ENCODE measurements around the gene TLN1.

TLN1 gene

DNA sequence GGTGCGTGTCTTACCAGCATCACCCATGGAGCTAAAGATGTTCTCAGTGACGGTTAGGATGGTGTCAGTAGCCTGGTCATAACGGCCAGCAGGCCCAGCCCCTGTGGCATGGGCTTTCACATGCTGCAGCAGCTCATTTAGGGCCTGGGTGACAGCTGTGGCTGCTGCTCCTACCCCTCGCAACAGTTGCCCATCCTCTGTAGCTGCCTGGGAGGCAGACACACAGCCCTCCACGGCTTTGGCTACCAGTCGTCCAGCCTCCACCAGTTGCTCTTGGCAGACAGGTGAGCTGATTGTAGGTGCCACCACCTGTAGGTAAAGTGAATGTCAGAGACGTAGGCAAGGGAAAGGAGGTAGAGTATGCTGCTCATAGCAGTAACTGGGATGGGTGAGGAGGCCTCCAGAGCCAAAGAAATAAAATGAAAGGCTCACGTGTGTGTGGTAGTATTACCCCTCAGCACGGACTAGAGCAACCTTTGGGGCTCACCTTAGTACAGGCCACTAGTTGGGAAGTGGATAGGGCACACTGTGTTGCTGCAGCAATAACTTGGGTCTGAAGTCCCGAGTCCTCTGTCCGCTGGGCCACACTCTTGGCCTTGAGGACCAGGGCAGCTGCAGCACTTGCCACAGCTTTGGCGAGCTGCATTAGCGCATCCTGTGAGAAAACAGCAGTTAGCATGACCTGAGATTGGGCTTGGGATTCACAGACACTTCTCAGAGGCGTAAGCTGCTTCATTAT is 14.7 kb downstream of the TLN1 start:
- Histone ChIP-seq H3K4me3 (replicated peaks; ENCODE audit: insufficient read depth, low read length) (no peak overlapping the region), H3K27ac (replicated peaks) (no peak overlapping the region)
- TF ChIP-seq POLR2AphosphoS5 (IDR thresholded peaks at IDR 0.05; ENCODE audit: low read depth) (no peak), GABPA (IDR thresholded peaks at IDR 0.05; ENCODE audit: low read depth) (no peak), SPI1 (IDR thresholded peaks at IDR 0.05; ENCODE audit: borderline replicate concordance, low read depth) (no peak)
- TF ChIP-seq, protein P1, sequence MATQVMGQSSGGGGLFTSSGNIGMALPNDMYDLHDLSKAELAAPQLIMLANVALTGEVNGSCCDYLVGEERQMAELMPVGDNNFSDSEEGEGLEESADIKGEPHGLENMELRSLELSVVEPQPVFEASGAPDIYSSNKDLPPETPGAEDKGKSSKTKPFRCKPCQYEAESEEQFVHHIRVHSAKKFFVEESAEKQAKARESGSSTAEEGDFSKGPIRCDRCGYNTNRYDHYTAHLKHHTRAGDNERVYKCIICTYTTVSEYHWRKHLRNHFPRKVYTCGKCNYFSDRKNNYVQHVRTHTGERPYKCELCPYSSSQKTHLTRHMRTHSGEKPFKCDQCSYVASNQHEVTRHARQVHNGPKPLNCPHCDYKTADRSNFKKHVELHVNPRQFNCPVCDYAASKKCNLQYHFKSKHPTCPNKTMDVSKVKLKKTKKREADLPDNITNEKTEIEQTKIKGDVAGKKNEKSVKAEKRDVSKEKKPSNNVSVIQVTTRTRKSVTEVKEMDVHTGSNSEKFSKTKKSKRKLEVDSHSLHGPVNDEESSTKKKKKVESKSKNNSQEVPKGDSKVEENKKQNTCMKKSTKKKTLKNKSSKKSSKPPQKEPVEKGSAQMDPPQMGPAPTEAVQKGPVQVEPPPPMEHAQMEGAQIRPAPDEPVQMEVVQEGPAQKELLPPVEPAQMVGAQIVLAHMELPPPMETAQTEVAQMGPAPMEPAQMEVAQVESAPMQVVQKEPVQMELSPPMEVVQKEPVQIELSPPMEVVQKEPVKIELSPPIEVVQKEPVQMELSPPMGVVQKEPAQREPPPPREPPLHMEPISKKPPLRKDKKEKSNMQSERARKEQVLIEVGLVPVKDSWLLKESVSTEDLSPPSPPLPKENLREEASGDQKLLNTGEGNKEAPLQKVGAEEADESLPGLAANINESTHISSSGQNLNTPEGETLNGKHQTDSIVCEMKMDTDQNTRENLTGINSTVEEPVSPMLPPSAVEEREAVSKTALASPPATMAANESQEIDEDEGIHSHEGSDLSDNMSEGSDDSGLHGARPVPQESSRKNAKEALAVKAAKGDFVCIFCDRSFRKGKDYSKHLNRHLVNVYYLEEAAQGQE (IDR thresholded peaks at IDR 0.05; ENCODE audit: insufficient replicate concordance, low read depth): no peak
- TF ChIP-seq, protein P2, sequence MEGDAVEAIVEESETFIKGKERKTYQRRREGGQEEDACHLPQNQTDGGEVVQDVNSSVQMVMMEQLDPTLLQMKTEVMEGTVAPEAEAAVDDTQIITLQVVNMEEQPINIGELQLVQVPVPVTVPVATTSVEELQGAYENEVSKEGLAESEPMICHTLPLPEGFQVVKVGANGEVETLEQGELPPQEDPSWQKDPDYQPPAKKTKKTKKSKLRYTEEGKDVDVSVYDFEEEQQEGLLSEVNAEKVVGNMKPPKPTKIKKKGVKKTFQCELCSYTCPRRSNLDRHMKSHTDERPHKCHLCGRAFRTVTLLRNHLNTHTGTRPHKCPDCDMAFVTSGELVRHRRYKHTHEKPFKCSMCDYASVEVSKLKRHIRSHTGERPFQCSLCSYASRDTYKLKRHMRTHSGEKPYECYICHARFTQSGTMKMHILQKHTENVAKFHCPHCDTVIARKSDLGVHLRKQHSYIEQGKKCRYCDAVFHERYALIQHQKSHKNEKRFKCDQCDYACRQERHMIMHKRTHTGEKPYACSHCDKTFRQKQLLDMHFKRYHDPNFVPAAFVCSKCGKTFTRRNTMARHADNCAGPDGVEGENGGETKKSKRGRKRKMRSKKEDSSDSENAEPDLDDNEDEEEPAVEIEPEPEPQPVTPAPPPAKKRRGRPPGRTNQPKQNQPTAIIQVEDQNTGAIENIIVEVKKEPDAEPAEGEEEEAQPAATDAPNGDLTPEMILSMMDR (IDR thresholded peaks at IDR 0.05; ENCODE audit: insufficient read depth, low read length): no peak

DNA sequence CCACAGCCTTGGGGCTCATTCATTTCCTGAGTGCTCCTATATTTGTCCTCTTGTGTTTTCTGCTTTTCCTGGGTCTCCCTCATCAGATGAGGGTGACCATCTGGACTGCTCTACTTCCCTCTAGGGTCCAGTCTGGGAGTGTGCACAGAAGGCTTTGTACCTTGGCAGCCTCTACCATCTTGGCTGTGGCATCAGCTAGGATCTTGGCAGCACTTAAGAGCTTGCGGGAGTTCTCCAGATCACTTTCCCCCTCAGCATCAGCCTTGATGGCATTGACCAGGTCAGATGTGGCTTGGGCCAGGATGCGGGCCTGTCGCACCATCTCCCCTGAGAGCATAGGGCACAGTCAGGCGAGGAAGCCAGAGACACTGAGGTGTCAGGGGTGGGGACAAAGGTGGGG is 15.8 kb downstream of the TLN1 start:
- H3K27me3 ChIP-seq (ENCODE audit: insufficient read depth, poor library complexity, severe bottlenecking): no peaks in the 10 kb centered on the region
- no peak overlapping the region for H3K27ac ChIP-seq (replicated peaks)
- DNase-seq (ENCODE audit: low read depth in 1 of 2, low spot score in 1 of 2): no peak

More for the DNA sequence above, 14.7 kb downstream of the TLN1 start:
- H3K27me3 ChIP-seq (ENCODE audit: insufficient read depth, poor library complexity, severe bottlenecking): no peaks in the 10 kb centered on the region
- DNase-seq (ENCODE audit: low read depth in 1 of 2, low spot score in 1 of 2): no peak

DNA sequence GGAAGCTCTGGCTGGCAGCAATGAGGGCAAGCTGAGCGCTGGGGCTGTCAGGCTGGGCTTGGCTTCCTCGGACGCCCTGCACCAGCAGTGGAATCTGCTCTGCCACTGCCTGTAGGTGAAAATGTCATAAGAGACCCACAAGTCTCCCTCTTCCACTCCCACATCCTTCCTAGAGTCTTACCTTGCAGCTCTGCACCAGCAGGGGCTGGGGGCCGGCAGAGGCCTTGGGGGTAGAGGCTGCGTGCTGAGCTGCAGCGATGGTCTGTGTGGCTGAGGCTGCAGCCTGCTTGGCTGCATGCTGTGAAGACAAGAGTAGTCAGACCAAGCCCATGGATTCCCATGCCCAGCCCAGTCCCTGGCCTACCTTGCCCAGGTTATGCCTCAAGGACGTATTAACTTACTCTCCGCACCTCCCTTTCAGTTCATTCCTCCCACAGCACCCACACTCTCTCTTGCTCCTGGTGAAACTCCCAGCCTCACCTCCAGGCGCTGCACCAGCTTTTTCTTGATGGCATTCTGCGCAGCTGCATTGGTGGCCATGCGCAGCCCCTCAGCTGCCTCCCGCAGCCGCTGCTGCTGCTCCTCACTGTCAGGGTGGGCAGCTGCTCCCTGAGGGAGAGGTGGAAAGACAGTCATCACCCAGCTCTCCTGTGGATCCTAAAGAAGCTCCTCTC is 17.3 kb downstream of the TLN1 start:
- no peak for TF ChIP-seq POLR2AphosphoS5 (IDR thresholded peaks at IDR 0.05; ENCODE audit: low read depth)
- TF ChIP-seq, protein P2 (IDR thresholded peaks at IDR 0.05; ENCODE audit: insufficient read depth, low read length): no peak
- TF ChIP-seq, protein P1 (IDR thresholded peaks at IDR 0.05; ENCODE audit: insufficient replicate concordance, low read depth): no peak
- TF ChIP-seq SPI1 (IDR thresholded peaks at IDR 0.05; ENCODE audit: borderline replicate concordance, low read depth): no peak
- no peak for TF ChIP-seq GABPA (IDR thresholded peaks at IDR 0.05; ENCODE audit: low read depth)
- no peak overlapping the region for H3K27ac ChIP-seq (replicated peaks)

More for the DNA sequence above, 15.8 kb downstream of the TLN1 start:
- H3K4me3 ChIP-seq (replicated peaks; ENCODE audit: insufficient read depth, low read length): no peak overlapping the region
- TF ChIP-seq, protein P1 (IDR thresholded peaks at IDR 0.05; ENCODE audit: insufficient replicate concordance, low read depth): no peak
- TF ChIP-seq GABPA (IDR thresholded peaks at IDR 0.05; ENCODE audit: low read depth): no peak
- TF ChIP-seq, protein P2 (IDR thresholded peaks at IDR 0.05; ENCODE audit: insufficient read depth, low read length): no peak
- TF ChIP-seq POLR2AphosphoS5 (IDR thresholded peaks at IDR 0.05; ENCODE audit: low read depth): no peak
- TF ChIP-seq SPI1 (IDR thresholded peaks at IDR 0.05; ENCODE audit: borderline replicate concordance, low read depth): no peak

More for the DNA sequence above, 17.3 kb downstream of the TLN1 start:
- DNase-seq (ENCODE audit: low read depth in 1 of 2, low spot score in 1 of 2): no peak
- Histone ChIP-seq H3K27me3 (ENCODE audit: insufficient read depth, poor library complexity, severe bottlenecking) (no peaks in the 10 kb centered on the region), H3K4me3 (replicated peaks; ENCODE audit: insufficient read depth, low read length) (no peak overlapping the region)
